Right ventricle myocardium inferior (tissue), 1 donor: ENCODE data around the gene DUOXA1. TPM values are rescaled to one million over a fixed set of nuclear protein-coding genes. Genes with fewer than 3 reads are reported as not detected.
A peak's percentile ranks its signal among the peaks of the same experiment; 100 is the strongest.

Source experiments
- ATAC-seq: fragments of 200-7000 bp; cut with Tn5 transposase; one replicate; pipeline ENCODE4 v1.9.1; 2020; ENCODE audit warnings: mild to moderate bottlenecking, moderate library complexity
- DNase-seq: peaks from one replicate; pipeline ENCODE4 v3.0.0; 2021; ENCODE audit errors: missing footprints
- intact Hi-C: fragments of 100-400 bp; cut with DNase I; formaldehyde crosslinking; loops from one replicate; pipeline ENCODE4 v1.11.0; 2022
- total RNA-seq: library from RNA; stranded (reverse); fragmentation: NEBNext Ultra II Directional; extraction: Animal tissue kit (Norgen Biotek cat#: 25700); gene quantifications from one replicate; pipeline ENCODE4 v1.2.1, GENCODE V29; 2021
- donor health status: DM: no; HTN: yes; CAD: no; lungs with severe emphysema.

The DUOXA1 gene
- total RNA-seq, 1 donor from 2014 or later = 0.68 TPM

GRCh38 chr15:45156744-45157455 lies 27.2 kb upstream of the DUOXA1 start:
- ATAC-seq (no peak), DNase-seq (no peak)
- intact Hi-C loops = no loop called here

- no peak for DNase-seq
Observed at GRCh38 chr15:45155739-45156138, 26.1 kb upstream of the DUOXA1 start.

GRCh38 chr15:45151998-45152828 lies 22.5 kb upstream of the DUOXA1 start:
- intact Hi-C loops = no loop called here
- no peak for ATAC-seq
- DNase-seq = no peak

More at GRCh38 chr15:45155739-45156138, 26.1 kb upstream of the DUOXA1 start:
- no peak for ATAC-seq
- intact Hi-C loops = no loop called here

GRCh38 chr15:45150997-45151396 lies 21.3 kb upstream of the DUOXA1 start:
- DNase-seq (no peak), ATAC-seq (no peak)
- intact Hi-C loops = no loop called here

- intact Hi-C loops = no loop called here
- no peak for DNase-seq
- ATAC-seq = no peak
Observed at GRCh38 chr15:45150481-45150880, 20.8 kb upstream of the DUOXA1 start.

GRCh38 chr15:45149060-45149459 lies 19.4 kb upstream of the DUOXA1 start:
- ATAC-seq = no peak
- intact Hi-C loops = no loop called here
- DNase-seq = no peak

- ATAC-seq (no peak), DNase-seq (no peak)
- intact Hi-C loops = no loop called here
Observed at GRCh38 chr15:45148076-45149059, 18.7 kb upstream of the DUOXA1 start.

- DNase-seq = no peak
- ATAC-seq = no peak
- intact Hi-C loops = no loop called here
Observed at GRCh38 chr15:45147606-45148005, 17.9 kb upstream of the DUOXA1 start.

GRCh38 chr15:45146405-45146804 lies 16.7 kb upstream of the DUOXA1 start:
- ATAC-seq (no peak), DNase-seq (no peak)
- intact Hi-C loops = no loop called here

- intact Hi-C loops = no loop called here
- no peak for DNase-seq
- ATAC-seq = no peak
Observed at GRCh38 chr15:45144775-45145174, 15.1 kb upstream of the DUOXA1 start.

- ATAC-seq (no peak), DNase-seq (no peak)
- intact Hi-C loops = no loop called here
Observed at GRCh38 chr15:45143946-45144345, 14.3 kb upstream of the DUOXA1 start.

- no peak for DNase-seq
- intact Hi-C loops = no loop called here
- no peak for ATAC-seq
Observed at GRCh38 chr15:45143056-45143455, 13.4 kb upstream of the DUOXA1 start.

- no peak for ATAC-seq
Observed at GRCh38 chr15:45141386-45141785, 11.7 kb upstream of the DUOXA1 start.

GRCh38 chr15:45140557-45141250 lies 11.0 kb upstream of the DUOXA1 start:
- intact Hi-C loops = no loop called here
- ATAC-seq (no peak), DNase-seq (peak; percentile 68)

More at GRCh38 chr15:45141386-45141785, 11.7 kb upstream of the DUOXA1 start:
- no peak for DNase-seq
- intact Hi-C loops = no loop called here

GRCh38 chr15:45139770-45140169 lies 10.1 kb upstream of the DUOXA1 start:
- intact Hi-C loops = no loop called here
- ATAC-seq = no peak
- no peak for DNase-seq

- DNase-seq (peak; percentile 54), ATAC-seq (peak; percentile 38)
- intact Hi-C loops = no loop called here
Observed at GRCh38 chr15:45138814-45139765, 9.4 kb upstream of the DUOXA1 start.

- DNase-seq (no peak), ATAC-seq (no peak)
- intact Hi-C loops = no loop called here
Observed at GRCh38 chr15:45137703-45138102, 8.0 kb upstream of the DUOXA1 start.
